ENCODE measurements around the gene FOXL2. TPM values are rescaled to one million over a fixed set of nuclear protein-coding genes. Genes with fewer than 3 reads are reported as not detected.
A peak's percentile ranks its signal among the peaks of the same experiment; 100 is the strongest.

Gene FOXL2
- total RNA-seq, 1 donor from 2014 or later = not detected

- DNase-seq (no peak), ATAC-seq (ENCODE audit: low read depth) (no peak)
- peaks cover 38% of the 10 kb centered on the region for H3K4me1 Mint-ChIP-seq
- no peaks in the 10 kb centered on the region for H3K9me3 Mint-ChIP-seq
- TF ChIP-seq, protein P1, sequence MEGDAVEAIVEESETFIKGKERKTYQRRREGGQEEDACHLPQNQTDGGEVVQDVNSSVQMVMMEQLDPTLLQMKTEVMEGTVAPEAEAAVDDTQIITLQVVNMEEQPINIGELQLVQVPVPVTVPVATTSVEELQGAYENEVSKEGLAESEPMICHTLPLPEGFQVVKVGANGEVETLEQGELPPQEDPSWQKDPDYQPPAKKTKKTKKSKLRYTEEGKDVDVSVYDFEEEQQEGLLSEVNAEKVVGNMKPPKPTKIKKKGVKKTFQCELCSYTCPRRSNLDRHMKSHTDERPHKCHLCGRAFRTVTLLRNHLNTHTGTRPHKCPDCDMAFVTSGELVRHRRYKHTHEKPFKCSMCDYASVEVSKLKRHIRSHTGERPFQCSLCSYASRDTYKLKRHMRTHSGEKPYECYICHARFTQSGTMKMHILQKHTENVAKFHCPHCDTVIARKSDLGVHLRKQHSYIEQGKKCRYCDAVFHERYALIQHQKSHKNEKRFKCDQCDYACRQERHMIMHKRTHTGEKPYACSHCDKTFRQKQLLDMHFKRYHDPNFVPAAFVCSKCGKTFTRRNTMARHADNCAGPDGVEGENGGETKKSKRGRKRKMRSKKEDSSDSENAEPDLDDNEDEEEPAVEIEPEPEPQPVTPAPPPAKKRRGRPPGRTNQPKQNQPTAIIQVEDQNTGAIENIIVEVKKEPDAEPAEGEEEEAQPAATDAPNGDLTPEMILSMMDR (IDR thresholded peaks at IDR 0.05) = no peak
- peak overlapping the region; percentile 82 for H3K4me3 Mint-ChIP-seq
- POLR2A ChIA-PET = no interaction called here
- intact Hi-C loops (cut with micrococcal nuclease) = no loop called here
- CTCF ChIA-PET = interaction anchor here (1.6 kb wide), 1 partner anchor 8 kb away, joined by 7 read pairs; no protein-coding TSS in a partner anchor
- H3K27me3 Mint-ChIP-seq = peaks cover 75% of the 10 kb centered on the region
- H3K36me3 Mint-ChIP-seq (ENCODE audit: low read depth) = no peaks in the 10 kb centered on the region
- H3K27ac Mint-ChIP-seq = peak overlapping the region; percentile 12
These were observed 2.9 kb downstream of the FOXL2 start for GRCh38 chr3:138943724-138944653.

DNA sequence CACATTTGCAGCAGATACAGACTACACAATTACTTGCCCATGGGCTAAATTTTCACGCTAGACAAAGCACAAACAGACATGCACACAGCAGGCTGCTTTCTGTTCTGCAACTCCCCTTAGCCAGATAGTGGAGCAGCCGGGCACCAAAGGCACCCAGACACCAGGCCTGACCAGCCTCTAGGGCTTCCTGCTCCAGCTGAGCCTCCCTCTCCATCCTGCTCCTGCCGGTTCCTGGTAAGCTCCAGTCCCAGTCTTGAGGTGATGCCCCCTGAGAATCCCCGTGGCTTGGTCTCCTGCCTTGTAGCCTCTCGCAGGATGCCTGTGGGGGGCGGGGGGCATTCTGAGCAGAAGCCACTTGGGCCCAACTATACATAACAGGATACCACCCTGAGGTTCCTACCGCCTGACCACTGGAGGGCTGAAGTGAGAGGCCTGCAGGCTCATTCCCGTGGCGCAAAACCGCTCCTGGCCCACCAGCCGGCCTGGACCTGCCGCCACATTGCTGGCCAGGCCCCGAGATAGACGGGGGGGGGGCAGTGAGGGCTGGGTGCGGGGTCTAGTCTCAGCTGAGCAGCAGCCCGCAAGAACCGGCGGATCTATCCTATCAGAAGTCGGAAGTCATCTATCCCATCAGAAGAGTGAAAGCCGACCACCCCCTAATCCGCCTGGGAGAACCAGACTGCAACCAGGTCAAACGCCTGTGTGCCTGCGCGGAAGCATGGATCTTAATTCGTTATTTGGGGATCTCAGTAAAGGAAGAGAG lies 3.9 kb downstream of the FOXL2 start:
- ATAC-seq (ENCODE audit: low read depth) (no peak), DNase-seq (no peak)
- H3K27ac Mint-ChIP-seq = no peak overlapping the region
- no peaks in the 10 kb centered on the region for H3K9me3 Mint-ChIP-seq
- ChIA-PET CTCF (no interaction called here), POLR2A (no interaction called here)
- TF ChIP-seq, protein P1 (IDR thresholded peaks at IDR 0.05) = no peak
- H3K4me3 Mint-ChIP-seq = no peak overlapping the region
- intact Hi-C loops (cut with micrococcal nuclease) = no loop called here
- no peaks in the 10 kb centered on the region for H3K36me3 Mint-ChIP-seq (ENCODE audit: low read depth)
- peaks cover 72% of the 10 kb centered on the region for H3K27me3 Mint-ChIP-seq
- H3K4me1 Mint-ChIP-seq = peaks cover 44% of the 10 kb centered on the region

DNA sequence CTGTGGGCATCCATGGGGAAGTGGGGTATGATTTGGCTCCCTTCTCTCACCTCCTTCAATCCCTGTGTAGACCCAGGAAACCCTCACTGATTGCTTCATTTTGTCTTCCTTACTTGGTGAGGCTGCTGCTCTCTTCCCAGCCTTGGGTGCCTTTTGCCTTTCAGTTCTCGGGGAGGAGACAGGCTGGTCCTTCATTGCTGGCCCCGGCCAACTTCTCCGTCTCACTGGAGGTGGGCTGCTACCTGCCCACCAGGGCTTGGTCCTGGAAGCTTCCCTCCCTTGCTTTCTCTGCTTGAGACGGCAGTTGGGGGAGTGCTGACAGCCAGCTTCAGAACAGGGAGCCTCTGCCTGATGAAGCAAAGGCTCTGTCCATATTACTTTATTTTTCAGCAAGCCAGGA lies 4.7 kb downstream of the FOXL2 start:
- DNase-seq = no peak
- ChIA-PET POLR2A (no interaction called here), CTCF (interaction anchor here (1.4 kb wide), 1 partner anchor 19 kb away, joined by 5 read pairs; no protein-coding TSS in a partner anchor)
- intact Hi-C loops (cut with micrococcal nuclease) = no loop called here
- TF ChIP-seq, protein P1 (IDR thresholded peaks at IDR 0.05) = no peak
- Mint-ChIP-seq H3K36me3 (ENCODE audit: low read depth) (no peaks in the 10 kb centered on the region), H3K27ac (no peak overlapping the region), H3K4me3 (no peak overlapping the region), H3K4me1 (peaks cover 42% of the 10 kb centered on the region), H3K9me3 (no peaks in the 10 kb centered on the region), H3K27me3 (peaks cover 70% of the 10 kb centered on the region)
- no peak for ATAC-seq (ENCODE audit: low read depth)

DNA sequence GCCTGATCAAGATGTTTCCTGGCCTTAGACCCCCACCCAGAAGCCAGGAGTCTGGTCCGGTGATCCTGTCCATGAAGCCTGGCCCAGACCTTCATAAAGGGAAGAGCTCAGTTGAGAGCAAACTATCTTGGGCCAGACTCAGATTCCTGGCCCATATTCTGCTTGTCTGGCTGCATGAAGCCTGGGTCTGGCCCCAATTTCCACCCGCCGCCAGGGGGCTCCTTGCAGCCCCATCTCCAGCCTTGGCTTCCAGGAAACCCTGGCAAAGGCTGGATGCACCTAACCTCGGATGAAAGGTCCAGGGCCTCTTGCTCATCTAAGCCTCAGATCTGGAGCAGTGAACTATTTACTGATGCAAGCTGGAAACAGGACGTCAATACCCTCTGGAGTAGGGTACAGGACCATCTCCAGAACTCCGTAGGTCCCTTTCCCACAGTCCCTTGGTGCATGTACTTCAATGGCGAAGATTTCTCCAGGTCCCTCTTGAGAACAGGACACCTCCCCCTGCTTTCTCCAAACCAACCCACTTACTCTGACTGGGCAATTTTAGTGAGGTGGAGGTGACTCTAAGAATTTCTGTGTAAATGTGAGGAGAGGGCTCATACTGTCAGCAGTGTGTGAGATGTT lies 5.6 kb downstream of the FOXL2 start:
- no peak overlapping the region for H3K27ac Mint-ChIP-seq
- POLR2A ChIA-PET = no interaction called here

More for the DNA sequence above, 5.6 kb downstream of the FOXL2 start:
- DNase-seq = no peak
- H3K9me3 Mint-ChIP-seq = no peaks in the 10 kb centered on the region
- no peak overlapping the region for H3K4me3 Mint-ChIP-seq
- intact Hi-C loops (cut with micrococcal nuclease) = no loop called here
- H3K27me3 Mint-ChIP-seq = peaks cover 73% of the 10 kb centered on the region
- CTCF ChIA-PET = interaction anchor here (0.6 to 1.4 kb wide), 2 partner anchors 18 to 413 kb away, joined by 3 to 5 read pairs; no protein-coding TSS in a partner anchor
- H3K4me1 Mint-ChIP-seq = peaks cover 45% of the 10 kb centered on the region
- ATAC-seq (ENCODE audit: low read depth) = no peak
- no peaks in the 10 kb centered on the region for H3K36me3 Mint-ChIP-seq (ENCODE audit: low read depth)
- TF ChIP-seq, protein P1 (IDR thresholded peaks at IDR 0.05) = no peak
